Neural crest cell (in vitro differentiated cells): ENCODE data around the gene CPNE1. TPM values are rescaled to one million over a fixed set of nuclear protein-coding genes. Genes with fewer than 3 reads are reported as not detected.

ENCODE experiments used
- DNase-seq: peaks from one replicate; pipeline ENCODE4 v3.0.0; 2021; ENCODE audit warnings: low read depth, mixed read lengths, low spot score
- H3K27ac Mint-ChIP-seq: one replicate; pipeline ENCODE4 v1.8.0; 2021; ENCODE audit warnings: mild to moderate bottlenecking, mixed read lengths; ENCODE audit not compliant: unreplicated experiment
- H3K27me3 Mint-ChIP-seq: 2 replicates; pipeline ENCODE4 v1.8.0; 2021; ENCODE audit warnings: low read depth, mild to moderate bottlenecking, mixed read lengths
- H3K36me3 Mint-ChIP-seq: 2 replicates; pipeline ENCODE4 v1.8.0; 2021; ENCODE audit warnings: low read depth, mild to moderate bottlenecking, mixed read lengths
- H3K4me1 Mint-ChIP-seq: 2 replicates; pipeline ENCODE4 v1.8.0; 2021; ENCODE audit warnings: mixed read lengths
- H3K4me3 Mint-ChIP-seq: one replicate; pipeline ENCODE4 v1.8.0; 2021; ENCODE audit warnings: mild to moderate bottlenecking, mixed read lengths
- H3K9me3 Mint-ChIP-seq: 2 replicates; pipeline ENCODE4 v1.8.0; 2021; ENCODE audit warnings: mixed read lengths
- total RNA-seq: library from RNA; stranded (reverse); gene quantifications from 2 replicates; pipeline ENCODE4 v1.2.1, GENCODE V29; 2021
- TF ChIP-seq, protein P1 (sequence below): fragments of 200-600 bp; sonication (generic); conservative IDR thresholded peaks from 2 replicates; pipeline ENCODE4 v1.5.0; 2021; ENCODE audit warnings: antibody characterized with exemption, mild to moderate bottlenecking

The CPNE1 gene
- total RNA-seq, 1 donor from 2014 or later = 236 TPM

DNA sequence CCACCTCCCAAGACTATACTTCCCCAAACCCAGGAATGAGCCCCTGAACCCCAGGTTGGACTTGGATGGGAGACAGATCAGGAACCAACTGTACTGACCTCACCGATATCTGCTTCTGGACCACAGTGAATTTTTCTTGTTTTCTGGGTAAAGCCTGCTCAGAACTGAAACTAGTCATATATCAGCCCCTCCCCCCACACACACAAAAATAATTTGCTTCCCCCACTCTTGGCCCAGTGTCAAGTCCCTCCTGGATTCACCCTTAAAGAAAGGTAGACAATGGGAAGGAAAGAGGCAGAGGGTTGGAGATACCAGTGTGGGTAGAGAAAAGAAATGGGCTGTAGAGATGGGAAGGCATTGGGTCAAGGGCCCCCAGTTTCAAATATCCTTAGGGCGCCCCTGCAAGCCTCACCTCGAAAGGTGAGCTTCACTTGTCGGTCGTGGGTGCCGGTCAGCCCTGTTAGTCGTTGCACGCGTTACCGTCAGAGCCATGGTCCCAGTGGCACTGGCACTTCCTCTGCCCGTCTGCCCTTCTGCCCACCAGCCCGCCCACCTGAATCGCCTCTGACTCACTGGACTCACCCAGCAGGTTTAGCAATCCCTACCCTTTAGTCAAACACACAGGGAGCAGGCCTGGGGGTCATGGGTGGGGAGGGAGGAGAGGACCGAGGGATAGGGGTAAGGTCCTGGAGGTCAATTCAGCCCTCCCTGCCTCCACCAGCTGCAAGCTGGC lies 57.5 kb downstream of the CPNE1 start:
- no peak for DNase-seq
- H3K9me3 Mint-ChIP-seq = no peaks in the 10 kb centered on the region
- TF ChIP-seq, protein P1, sequence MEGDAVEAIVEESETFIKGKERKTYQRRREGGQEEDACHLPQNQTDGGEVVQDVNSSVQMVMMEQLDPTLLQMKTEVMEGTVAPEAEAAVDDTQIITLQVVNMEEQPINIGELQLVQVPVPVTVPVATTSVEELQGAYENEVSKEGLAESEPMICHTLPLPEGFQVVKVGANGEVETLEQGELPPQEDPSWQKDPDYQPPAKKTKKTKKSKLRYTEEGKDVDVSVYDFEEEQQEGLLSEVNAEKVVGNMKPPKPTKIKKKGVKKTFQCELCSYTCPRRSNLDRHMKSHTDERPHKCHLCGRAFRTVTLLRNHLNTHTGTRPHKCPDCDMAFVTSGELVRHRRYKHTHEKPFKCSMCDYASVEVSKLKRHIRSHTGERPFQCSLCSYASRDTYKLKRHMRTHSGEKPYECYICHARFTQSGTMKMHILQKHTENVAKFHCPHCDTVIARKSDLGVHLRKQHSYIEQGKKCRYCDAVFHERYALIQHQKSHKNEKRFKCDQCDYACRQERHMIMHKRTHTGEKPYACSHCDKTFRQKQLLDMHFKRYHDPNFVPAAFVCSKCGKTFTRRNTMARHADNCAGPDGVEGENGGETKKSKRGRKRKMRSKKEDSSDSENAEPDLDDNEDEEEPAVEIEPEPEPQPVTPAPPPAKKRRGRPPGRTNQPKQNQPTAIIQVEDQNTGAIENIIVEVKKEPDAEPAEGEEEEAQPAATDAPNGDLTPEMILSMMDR = no peak
- no peak overlapping the region for H3K27ac Mint-ChIP-seq
- H3K36me3 Mint-ChIP-seq = no peaks in the 10 kb centered on the region
- H3K27me3 Mint-ChIP-seq = peaks cover 18% of the 10 kb centered on the region
- no peaks in the 10 kb centered on the region for H3K4me1 Mint-ChIP-seq
- no peak overlapping the region for H3K4me3 Mint-ChIP-seq

DNA sequence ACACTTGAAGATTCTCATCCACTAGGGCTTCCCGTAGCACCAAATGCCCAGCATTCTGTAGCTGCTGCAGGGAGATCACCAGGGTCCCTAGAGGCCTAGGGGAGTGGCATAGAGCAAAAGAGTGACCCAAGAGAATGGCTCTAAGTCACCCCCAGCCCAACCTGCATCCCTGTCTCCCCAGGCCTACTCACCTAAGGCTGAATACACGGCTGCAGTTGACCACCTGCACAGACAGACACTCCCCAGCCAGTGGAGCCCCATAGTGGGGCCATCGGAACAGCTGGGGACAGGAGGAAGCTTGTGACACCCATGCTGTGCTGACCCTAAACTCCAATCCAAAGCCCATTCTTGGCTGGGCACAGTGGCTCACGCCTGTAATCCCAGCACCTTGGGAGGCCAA lies 58.6 kb downstream of the CPNE1 start:
- Mint-ChIP-seq H3K27ac (no peak overlapping the region), H3K4me3 (no peak overlapping the region), H3K9me3 (no peaks in the 10 kb centered on the region), H3K27me3 (peaks cover 26% of the 10 kb centered on the region), H3K4me1 (peaks cover 4% of the 10 kb centered on the region), H3K36me3 (no peaks in the 10 kb centered on the region)
- TF ChIP-seq, protein P1 = no peak
- DNase-seq = no peak

DNA sequence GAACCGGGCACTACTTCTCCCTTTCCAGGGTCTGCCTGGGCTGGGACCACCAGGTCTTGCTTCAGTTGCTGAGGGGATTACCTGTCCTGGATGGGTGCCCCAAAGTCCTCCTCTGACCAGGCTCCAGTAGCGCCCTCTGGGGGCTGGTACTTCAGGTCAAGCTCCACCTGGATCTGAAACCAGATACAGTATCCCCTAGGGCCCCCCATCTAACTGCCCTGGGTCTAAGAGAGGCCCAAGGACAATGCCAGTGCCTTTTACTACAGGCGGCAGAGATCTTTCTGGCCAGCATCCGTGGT lies 60.3 kb downstream of the CPNE1 start:
- H3K4me3 Mint-ChIP-seq = no peak overlapping the region
- peaks cover 43% of the 10 kb centered on the region for H3K27me3 Mint-ChIP-seq
- H3K4me1 Mint-ChIP-seq = peaks cover 5% of the 10 kb centered on the region
- no peaks in the 10 kb centered on the region for H3K9me3 Mint-ChIP-seq
- no peak overlapping the region for H3K27ac Mint-ChIP-seq
- TF ChIP-seq, protein P1 = no peak
- DNase-seq = no peak
- no peaks in the 10 kb centered on the region for H3K36me3 Mint-ChIP-seq

DNA sequence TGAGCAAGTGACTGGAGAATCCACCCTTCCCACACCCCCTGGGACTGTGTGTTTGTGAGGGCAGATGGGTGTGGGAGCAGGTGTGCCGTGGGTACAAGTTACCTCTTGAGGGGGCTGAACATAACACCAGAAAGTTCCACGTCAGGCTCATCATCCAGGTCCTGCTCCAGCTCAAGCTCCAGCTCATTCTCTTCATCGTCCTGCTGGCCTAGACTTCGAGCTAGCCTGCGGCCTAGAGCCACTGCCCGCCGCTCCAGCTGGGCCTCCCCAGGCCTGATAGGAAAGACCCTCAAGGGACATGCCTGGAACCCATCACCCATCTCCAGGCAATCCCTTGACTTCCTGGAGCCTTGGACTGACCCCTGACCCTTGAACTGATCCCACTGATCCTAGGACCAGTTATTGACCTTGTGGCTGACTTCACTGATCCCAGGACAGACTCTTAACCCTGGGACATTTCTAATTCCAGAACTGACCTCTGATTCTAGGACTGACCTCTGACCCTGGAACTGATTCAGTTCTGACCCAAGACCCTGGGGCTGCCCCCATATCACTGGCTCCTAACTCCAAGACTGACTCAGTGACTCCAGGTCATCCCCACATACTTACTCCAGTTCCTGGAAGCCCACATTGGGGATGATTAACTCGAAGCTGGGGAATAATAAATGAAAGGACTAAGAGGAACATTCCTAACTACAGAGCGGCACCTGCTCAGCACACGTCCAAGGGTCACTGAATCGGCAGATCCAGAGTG lies 60.8 kb downstream of the CPNE1 start:
- TF ChIP-seq, protein P1 = no peak
- Mint-ChIP-seq H3K4me3 (no peak overlapping the region), H3K27ac (no peak overlapping the region), H3K27me3 (peaks cover 48% of the 10 kb centered on the region), H3K4me1 (peaks cover 5% of the 10 kb centered on the region), H3K9me3 (no peaks in the 10 kb centered on the region), H3K36me3 (no peaks in the 10 kb centered on the region)
- no peak for DNase-seq

DNA sequence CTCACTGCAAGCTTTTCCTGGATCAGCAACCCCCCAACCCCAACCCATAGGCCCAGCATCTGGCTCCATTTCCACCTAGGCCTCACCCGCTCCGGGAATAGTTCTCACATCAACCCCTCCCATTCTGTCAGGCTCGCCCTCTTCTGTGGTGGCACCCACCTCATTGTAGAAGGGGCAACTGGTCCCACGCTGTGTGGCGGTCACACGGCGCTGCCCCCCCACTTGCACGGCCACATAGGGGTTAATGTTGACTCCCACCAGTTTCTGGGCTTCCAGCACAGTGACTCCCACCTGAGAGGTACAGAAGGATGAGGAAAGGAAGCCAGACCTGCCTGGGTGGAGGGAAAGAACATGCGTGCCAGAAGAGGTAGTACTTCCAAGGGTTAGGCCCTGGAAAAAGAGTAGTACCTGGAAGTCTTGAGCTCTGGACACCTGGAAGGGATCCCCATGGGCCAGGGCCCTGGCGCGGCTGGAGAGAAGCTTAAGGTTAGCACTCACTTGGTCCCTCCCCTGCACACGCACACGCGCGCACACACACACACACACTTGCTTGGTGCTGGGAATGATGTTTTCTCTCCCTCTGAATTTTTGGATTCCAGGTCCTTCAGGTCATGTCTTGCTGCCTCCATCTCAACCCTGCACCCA lies 61.7 kb downstream of the CPNE1 start:
- Mint-ChIP-seq H3K4me3 (peak overlapping the region; percentile 35), H3K9me3 (no peaks in the 10 kb centered on the region), H3K4me1 (peaks cover 5% of the 10 kb centered on the region), H3K27me3 (peaks cover 57% of the 10 kb centered on the region), H3K36me3 (no peaks in the 10 kb centered on the region), H3K27ac (no peak overlapping the region)
- no peak for DNase-seq
- TF ChIP-seq, protein P1 = no peak
